WTC11 (cell line): ENCODE results near the gene B9D2.
A peak's percentile ranks its signal among the peaks of the same experiment; 100 is the strongest.

ENCODE experiments used
- ATF1 ChIP-seq: sonication (generic); formaldehyde crosslinking; IDR thresholded peaks from 2 replicates; pipeline ENCODE4 v1.8.1; 2023; ENCODE audit warnings: mild to moderate bottlenecking, moderate library complexity, missing genetic modification reagents
- ELF4 ChIP-seq: sonication (generic); formaldehyde crosslinking; IDR thresholded peaks from 2 replicates; pipeline ENCODE4 v1.8.1; 2022; ENCODE audit warnings: low read depth, mild to moderate bottlenecking, moderate library complexity, missing genetic modification reagents
- FOXJ3 ChIP-seq: sonication (generic); formaldehyde crosslinking; IDR thresholded peaks from 2 replicates; pipeline ENCODE4 v1.9.0; 2021; ENCODE audit warnings: missing genetic modification reagents, mild to moderate bottlenecking, borderline replicate concordance
- PRRX2 ChIP-seq: fragments of 250-450 bp; sonication (Bioruptor Pico); IDR thresholded peaks from 2 replicates; pipeline ENCODE4 v1.8.0; 2021; ENCODE audit warnings: mild to moderate bottlenecking
- SP1 ChIP-seq: sonication (generic); formaldehyde crosslinking; conservative IDR thresholded peaks from 2 replicates; pipeline ENCODE4 v1.8.1; 2022; ENCODE audit warnings: missing genetic modification reagents
- TEAD4 ChIP-seq: sonication (generic); formaldehyde crosslinking; IDR thresholded peaks from 2 replicates; pipeline ENCODE4 v1.8.0; 2022; ENCODE audit warnings: mild to moderate bottlenecking, missing genetic modification reagents
- TF ChIP-seq, protein P1 (sequence below): fragments of 200-600 bp; IDR thresholded peaks from 2 replicates; pipeline ENCODE4 v1.8.0; 2022; ENCODE audit warnings: antibody characterized with exemption
- TF ChIP-seq, protein P2 (sequence below): sonication (generic); formaldehyde crosslinking; IDR thresholded peaks from 2 replicates; pipeline ENCODE4 v1.8.0; 2022; ENCODE audit warnings: missing genetic modification reagents
- TF ChIP-seq, protein P3 (sequence below): fragments of 250-450 bp; sonication (Bioruptor Pico); IDR thresholded peaks from 2 replicates; pipeline ENCODE4 v1.9.0; 2021; ENCODE audit warnings: mild to moderate bottlenecking
- TF ChIP-seq, protein P4 (sequence below): sonication (generic); formaldehyde crosslinking; IDR thresholded peaks from 2 replicates; pipeline ENCODE4 v1.8.1; 2022; ENCODE audit warnings: missing genetic modification reagents, borderline replicate concordance
- TF ChIP-seq, protein P5 (sequence below): sonication (generic); formaldehyde crosslinking; IDR thresholded peaks from 2 replicates; pipeline ENCODE4 v1.8.0; 2022; ENCODE audit warnings: mild to moderate bottlenecking, missing genetic modification reagents

DNA sequence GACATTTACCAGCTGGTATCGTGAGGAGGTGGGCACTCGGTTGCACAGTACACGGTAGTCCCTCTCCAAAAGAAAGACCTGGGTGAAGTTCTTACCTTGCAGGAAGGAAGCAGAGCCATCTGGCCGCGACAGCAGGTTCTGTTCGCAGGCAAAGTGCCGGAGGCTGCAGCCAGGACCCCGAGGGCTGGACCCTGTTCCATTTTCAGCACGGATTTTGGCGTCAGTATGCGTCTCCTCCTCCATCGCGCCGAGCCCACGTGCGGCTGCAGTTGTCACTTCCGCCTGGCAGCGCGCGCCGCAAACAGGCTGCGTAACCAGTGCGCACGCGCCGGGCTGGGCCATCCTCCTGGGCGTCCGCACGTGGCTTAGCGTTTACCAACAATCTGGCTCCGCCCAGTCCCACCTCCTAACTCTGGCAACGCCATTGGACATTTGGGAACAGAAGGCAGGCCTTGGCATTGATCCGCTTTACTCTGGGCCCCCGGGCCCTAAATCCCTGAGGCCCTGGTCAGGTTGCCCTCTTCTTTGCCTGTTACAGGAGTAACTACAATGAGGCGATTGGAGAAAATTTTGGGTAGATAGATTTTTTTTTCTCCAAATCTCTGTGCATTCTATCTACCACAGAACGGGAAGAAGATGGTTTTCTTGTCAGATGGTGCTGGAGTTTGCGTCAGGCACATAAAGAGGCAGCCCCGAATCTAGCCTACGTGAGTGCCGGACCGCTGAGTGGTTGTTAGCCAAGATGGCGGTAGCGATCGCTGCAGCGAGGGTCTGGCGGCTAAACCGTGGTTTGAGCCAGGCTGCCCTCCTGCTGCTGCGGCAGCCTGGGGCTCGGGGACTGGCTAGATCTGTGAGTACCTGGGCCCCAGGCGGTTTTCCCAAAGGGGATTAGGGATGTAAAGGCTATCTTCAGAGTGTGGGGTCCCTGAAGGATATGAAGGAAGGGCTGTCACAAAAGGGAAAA, 33.4 kb upstream of the B9D2 start, which contains the start of the genes BCKDHA and EXOSC5:
- TF ChIP-seq PRRX2: no peak
- TF ChIP-seq TEAD4 (CRISPR knock-in tag): no peak
- TF ChIP-seq, protein P1, sequence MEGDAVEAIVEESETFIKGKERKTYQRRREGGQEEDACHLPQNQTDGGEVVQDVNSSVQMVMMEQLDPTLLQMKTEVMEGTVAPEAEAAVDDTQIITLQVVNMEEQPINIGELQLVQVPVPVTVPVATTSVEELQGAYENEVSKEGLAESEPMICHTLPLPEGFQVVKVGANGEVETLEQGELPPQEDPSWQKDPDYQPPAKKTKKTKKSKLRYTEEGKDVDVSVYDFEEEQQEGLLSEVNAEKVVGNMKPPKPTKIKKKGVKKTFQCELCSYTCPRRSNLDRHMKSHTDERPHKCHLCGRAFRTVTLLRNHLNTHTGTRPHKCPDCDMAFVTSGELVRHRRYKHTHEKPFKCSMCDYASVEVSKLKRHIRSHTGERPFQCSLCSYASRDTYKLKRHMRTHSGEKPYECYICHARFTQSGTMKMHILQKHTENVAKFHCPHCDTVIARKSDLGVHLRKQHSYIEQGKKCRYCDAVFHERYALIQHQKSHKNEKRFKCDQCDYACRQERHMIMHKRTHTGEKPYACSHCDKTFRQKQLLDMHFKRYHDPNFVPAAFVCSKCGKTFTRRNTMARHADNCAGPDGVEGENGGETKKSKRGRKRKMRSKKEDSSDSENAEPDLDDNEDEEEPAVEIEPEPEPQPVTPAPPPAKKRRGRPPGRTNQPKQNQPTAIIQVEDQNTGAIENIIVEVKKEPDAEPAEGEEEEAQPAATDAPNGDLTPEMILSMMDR: no peak
- TF ChIP-seq FOXJ3 (CRISPR knock-in tag): no peak
- TF ChIP-seq, protein P2, sequence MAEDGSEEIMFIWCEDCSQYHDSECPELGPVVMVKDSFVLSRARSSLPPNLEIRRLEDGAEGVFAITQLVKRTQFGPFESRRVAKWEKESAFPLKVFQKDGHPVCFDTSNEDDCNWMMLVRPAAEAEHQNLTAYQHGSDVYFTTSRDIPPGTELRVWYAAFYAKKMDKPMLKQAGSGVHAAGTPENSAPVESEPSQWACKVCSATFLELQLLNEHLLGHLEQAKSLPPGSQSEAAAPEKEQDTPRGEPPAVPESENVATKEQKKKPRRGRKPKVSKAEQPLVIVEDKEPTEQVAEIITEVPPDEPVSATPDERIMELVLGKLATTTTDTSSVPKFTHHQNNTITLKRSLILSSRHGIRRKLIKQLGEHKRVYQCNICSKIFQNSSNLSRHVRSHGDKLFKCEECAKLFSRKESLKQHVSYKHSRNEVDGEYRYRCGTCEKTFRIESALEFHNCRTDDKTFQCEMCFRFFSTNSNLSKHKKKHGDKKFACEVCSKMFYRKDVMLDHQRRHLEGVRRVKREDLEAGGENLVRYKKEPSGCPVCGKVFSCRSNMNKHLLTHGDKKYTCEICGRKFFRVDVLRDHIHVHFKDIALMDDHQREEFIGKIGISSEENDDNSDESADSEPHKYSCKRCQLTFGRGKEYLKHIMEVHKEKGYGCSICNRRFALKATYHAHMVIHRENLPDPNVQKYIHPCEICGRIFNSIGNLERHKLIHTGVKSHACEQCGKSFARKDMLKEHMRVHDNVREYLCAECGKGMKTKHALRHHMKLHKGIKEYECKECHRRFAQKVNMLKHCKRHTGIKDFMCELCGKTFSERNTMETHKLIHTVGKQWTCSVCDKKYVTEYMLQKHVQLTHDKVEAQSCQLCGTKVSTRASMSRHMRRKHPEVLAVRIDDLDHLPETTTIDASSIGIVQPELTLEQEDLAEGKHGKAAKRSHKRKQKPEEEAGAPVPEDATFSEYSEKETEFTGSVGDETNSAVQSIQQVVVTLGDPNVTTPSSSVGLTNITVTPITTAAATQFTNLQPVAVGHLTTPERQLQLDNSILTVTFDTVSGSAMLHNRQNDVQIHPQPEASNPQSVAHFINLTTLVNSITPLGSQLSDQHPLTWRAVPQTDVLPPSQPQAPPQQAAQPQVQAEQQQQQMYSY (CRISPR knock-in tag): peak; percentile 35; the same call in 1 of the 2 replicates
- TF ChIP-seq, protein P3, sequence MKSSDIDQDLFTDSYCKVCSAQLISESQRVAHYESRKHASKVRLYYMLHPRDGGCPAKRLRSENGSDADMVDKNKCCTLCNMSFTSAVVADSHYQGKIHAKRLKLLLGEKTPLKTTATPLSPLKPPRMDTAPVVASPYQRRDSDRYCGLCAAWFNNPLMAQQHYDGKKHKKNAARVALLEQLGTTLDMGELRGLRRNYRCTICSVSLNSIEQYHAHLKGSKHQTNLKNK: no peak
- no peak for TF ChIP-seq ATF1 (CRISPR knock-in tag)
- no peak for TF ChIP-seq ELF4 (CRISPR knock-in tag)
- peak; percentile 79 for TF ChIP-seq SP1 (CRISPR knock-in tag)
- TF ChIP-seq, protein P4, sequence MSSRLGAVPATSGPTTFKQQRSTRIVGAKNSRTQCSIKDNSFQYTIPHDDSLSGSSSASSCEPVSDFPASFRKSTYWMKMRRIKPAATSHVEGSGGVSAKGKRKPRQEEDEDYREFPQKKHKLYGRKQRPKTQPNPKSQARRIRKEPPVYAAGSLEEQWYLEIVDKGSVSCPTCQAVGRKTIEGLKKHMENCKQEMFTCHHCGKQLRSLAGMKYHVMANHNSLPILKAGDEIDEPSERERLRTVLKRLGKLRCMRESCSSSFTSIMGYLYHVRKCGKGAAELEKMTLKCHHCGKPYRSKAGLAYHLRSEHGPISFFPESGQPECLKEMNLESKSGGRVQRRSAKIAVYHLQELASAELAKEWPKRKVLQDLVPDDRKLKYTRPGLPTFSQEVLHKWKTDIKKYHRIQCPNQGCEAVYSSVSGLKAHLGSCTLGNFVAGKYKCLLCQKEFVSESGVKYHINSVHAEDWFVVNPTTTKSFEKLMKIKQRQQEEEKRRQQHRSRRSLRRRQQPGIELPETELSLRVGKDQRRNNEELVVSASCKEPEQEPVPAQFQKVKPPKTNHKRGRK (CRISPR knock-in tag): no peak
- TF ChIP-seq, protein P5, sequence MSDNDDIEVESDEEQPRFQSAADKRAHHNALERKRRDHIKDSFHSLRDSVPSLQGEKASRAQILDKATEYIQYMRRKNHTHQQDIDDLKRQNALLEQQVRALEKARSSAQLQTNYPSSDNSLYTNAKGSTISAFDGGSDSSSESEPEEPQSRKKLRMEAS (CRISPR knock-in tag): peak; percentile 100
